ENCODE results near the gene OTUB2.

Gene OTUB2

DNA sequence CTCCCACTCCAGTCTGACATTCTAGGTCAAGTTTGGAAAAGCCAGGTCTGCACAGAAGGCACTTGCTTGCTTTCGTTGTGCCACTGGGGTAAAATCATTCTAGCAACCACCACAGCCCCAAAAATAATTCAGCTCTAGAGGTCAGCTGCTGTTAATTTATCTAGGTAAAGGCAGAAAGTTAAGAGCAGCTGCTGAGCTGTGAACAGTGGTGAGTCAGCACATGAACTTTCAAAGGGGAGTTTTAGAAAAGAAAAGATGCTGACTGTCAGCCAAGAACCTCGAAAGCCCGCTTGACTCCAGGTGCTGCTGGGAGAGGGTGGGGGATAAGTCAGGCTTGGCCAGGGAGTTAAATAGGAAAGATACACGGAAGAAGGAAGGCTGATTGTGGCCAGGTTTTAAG, 16.4 kb upstream of the OTUB2 start:
- no peak overlapping the region for H3K4me3 ChIP-seq (ENCODE audit: control insufficient read depth, low read depth, low read length)
- TF ChIP-seq, protein P1, sequence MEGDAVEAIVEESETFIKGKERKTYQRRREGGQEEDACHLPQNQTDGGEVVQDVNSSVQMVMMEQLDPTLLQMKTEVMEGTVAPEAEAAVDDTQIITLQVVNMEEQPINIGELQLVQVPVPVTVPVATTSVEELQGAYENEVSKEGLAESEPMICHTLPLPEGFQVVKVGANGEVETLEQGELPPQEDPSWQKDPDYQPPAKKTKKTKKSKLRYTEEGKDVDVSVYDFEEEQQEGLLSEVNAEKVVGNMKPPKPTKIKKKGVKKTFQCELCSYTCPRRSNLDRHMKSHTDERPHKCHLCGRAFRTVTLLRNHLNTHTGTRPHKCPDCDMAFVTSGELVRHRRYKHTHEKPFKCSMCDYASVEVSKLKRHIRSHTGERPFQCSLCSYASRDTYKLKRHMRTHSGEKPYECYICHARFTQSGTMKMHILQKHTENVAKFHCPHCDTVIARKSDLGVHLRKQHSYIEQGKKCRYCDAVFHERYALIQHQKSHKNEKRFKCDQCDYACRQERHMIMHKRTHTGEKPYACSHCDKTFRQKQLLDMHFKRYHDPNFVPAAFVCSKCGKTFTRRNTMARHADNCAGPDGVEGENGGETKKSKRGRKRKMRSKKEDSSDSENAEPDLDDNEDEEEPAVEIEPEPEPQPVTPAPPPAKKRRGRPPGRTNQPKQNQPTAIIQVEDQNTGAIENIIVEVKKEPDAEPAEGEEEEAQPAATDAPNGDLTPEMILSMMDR (IDR thresholded peaks at IDR 0.05; ENCODE audit: control insufficient read depth, insufficient read depth, low read depth, low read length, missing control alignments), result no peak
- no peak for DNase-seq (ENCODE audit: low read depth)

DNA sequence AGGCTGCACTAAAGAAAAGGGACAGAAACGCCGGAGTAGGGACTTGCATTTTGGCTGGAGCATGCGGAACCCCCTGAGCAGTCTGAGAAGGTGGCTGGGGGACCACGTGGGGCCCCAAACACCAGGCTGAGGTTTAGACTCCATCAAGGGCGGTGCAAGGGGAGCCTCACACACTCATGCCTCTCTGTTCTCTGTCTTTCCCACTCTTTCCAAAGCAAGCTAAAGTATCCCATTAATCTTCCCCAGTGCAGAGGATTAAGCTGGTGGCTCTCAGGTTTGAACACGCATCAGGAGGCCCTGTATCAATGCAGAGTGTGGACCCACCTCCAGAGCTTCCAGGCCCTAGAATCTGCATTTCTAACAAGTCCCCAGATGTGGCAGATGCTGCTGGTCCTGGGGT, 15.5 kb upstream of the OTUB2 start:
- no peak for DNase-seq (ENCODE audit: low read depth)
- no peak overlapping the region for H3K4me3 ChIP-seq (ENCODE audit: control insufficient read depth, low read depth, low read length)
- TF ChIP-seq, protein P1 (IDR thresholded peaks at IDR 0.05; ENCODE audit: control insufficient read depth, insufficient read depth, low read depth, low read length, missing control alignments), result no peak

DNA sequence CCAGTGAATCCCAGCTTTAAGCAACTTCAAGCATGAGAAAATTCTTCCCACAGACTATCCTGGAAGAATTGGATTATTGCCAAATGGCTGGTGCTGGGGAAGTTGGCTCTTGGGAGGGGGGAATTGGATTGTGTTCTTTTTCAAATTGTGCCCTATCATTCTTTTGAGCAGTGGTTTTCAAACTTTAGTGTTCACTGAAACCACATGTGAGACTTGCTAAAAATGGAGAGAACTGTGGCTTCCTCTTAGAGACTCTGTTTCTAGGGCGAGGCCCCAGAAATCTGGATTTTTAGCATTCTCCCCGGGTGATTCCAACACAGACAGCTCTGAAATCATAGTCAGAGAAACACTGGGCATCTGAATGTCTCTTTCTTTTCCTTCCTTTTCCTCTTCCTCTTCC, 14.3 kb upstream of the OTUB2 start:
- DNase-seq (ENCODE audit: low read depth), result no peak
- TF ChIP-seq, protein P1 (IDR thresholded peaks at IDR 0.05; ENCODE audit: control insufficient read depth, insufficient read depth, low read depth, low read length, missing control alignments), result no peak
- no peak overlapping the region for H3K4me3 ChIP-seq (ENCODE audit: control insufficient read depth, low read depth, low read length)

DNA sequence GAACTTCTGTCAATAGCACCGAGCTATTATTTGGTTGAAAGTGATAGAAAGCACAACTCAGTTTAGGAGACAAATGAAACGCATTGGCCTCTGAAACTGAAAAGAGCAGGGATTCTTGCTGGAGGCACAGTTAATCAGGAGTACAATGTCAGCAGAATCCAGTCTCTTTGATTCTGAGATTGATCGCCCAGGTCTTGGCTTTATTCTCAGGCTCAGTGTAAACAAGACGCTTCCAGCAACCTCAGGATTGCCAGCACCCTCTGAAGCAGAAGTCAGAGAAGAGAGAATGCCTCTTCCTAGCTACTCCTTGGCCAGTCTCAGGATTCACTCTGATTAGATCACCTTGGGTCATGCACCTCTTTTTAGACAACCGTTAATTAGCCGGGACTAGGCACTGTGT, 11.8 kb upstream of the OTUB2 start:
- TF ChIP-seq, protein P1 (IDR thresholded peaks at IDR 0.05; ENCODE audit: control insufficient read depth, insufficient read depth, low read depth, low read length, missing control alignments), result no peak
- no peak overlapping the region for H3K4me3 ChIP-seq (ENCODE audit: control insufficient read depth, low read depth, low read length)

DNA sequence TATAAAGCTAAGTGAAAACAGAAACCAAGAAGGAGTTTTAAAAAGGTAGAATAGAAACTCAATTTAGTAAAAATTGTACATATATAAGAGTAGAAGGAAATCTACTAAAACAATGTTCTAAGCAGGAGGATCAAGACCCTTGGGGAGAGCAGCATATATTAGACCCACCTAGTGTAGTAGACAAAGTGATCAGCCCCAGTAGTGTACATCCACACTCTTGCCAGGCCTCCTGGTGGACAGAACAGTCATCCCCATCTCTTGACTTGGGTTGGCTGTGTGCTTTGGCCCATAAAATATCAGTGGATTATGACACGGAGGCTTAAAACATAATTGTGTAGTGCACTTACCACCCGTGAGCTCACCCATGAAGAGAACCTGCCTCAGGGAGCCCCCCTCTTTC, 10.9 kb upstream of the OTUB2 start:
- no peak for DNase-seq (ENCODE audit: low read depth)
- no peak overlapping the region for H3K4me3 ChIP-seq (ENCODE audit: control insufficient read depth, low read depth, low read length)

More for the DNA sequence above, 11.8 kb upstream of the OTUB2 start:
- DNase-seq (ENCODE audit: low read depth), result no peak

DNA sequence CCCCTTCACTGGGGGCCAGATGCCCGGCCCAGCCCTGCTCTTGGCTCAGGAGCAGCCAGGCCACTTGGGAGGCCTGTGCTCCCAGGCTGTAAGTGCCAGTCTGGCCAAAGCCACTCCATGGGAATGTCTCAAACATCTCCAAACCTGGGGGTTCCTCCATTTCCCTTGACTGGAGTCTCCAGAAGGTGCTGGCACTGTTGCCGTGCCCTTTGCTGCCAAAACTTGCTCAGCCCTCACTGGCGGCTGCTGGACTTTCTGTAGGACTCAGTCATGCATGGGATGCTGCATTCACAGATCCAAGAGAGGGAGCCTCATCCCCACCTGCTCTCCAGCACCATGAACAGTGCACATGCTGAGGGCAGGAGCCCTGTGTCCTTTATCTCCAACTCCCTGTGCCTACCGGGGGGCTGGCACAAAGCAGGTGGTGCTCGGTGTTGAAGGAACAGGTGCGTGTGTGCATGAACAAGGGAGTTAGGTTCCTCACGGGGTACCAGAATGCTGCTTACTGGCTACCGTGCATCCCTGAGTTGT, 9.6 kb upstream of the OTUB2 start:
- no peak overlapping the region for H3K4me3 ChIP-seq (ENCODE audit: control insufficient read depth, low read depth, low read length)
- TF ChIP-seq, protein P1 (IDR thresholded peaks at IDR 0.05; ENCODE audit: control insufficient read depth, insufficient read depth, low read depth, low read length, missing control alignments), result no peak
- no peak for DNase-seq (ENCODE audit: low read depth)

More for the DNA sequence above, 10.9 kb upstream of the OTUB2 start:
- TF ChIP-seq, protein P1 (IDR thresholded peaks at IDR 0.05; ENCODE audit: control insufficient read depth, insufficient read depth, low read depth, low read length, missing control alignments), result no peak

DNA sequence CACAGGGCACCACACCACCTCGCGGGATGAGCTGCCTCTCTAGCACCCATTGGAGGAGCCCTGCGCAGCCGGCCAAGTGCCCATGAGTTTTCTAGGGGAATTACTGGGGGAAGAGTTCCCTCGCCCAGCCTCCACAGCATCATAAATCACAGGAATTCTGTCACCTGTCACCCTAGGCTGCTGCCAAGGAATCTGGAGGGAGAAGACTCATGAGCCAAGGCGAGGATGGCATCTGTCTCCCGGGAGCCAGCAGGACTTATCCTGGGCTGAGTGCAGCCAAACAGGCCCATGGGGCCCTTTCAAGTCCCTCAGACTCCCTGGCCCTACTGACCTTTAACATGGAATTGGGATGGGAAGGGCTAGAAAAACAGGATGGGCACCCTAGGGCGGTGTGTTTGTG, 7.8 kb upstream of the OTUB2 start:
- TF ChIP-seq, protein P1 (IDR thresholded peaks at IDR 0.05; ENCODE audit: control insufficient read depth, insufficient read depth, low read depth, low read length, missing control alignments), result no peak
- DNase-seq (ENCODE audit: low read depth), result no peak
- H3K4me3 ChIP-seq (ENCODE audit: control insufficient read depth, low read depth, low read length), result no peak overlapping the region

All from AG09309 (cell line).